ENCODE measurements around the gene ZBTB4.
A peak's percentile ranks its signal among the peaks of the same experiment; 100 is the strongest.

ZBTB4 gene

GRCh38 chr17:7415784-7416183, 63.6 kb downstream of the ZBTB4 start:
- peaks cover 8% of the 10 kb centered on the region for H3K4me1 ChIP-seq (ENCODE audit: control insufficient read depth, insufficient read depth, low read depth, low read length)
- no peak overlapping the region for H3K14ac ChIP-seq (ENCODE audit: low read length in 2 of 2)
- H3K36me3 ChIP-seq (ENCODE audit: control insufficient read depth in 1 of 2, insufficient read depth in 2 of 2, low read depth in 1 of 2, low read length in 2 of 2), result peaks cover 30 to 61% of the 10 kb centered on the region in 2 experiments
- H3K27ac ChIP-seq (ENCODE audit: low read length, poor library complexity, severe bottlenecking), result no peak overlapping the region
- H3K4me2 ChIP-seq (ENCODE audit: low read length, poor library complexity, severe bottlenecking), result no peak overlapping the region
- H2BK5ac ChIP-seq (ENCODE audit: low read depth, low read length, poor library complexity, severe bottlenecking), result no peak overlapping the region
- no peak overlapping the region for H3K18ac ChIP-seq (ENCODE audit: low read depth in 1 of 2, low read length in 2 of 2)
- WGBS, result 94% methylated on average over 23 of the region's 23 CpGs
- no peak overlapping the region for H3K9ac ChIP-seq (ENCODE audit: low read length)
- no peak overlapping the region for H2AFZ ChIP-seq (ENCODE audit: low read depth, low read length)
- H3K79me1 ChIP-seq (replicated peaks; ENCODE audit: low read length, poor library complexity, severe bottlenecking), result peaks cover 11% of the 10 kb centered on the region
- no peak for DNase-seq
- no peak overlapping the region for H3K23ac ChIP-seq (ENCODE audit: low read length in 2 of 2)
- H2BK15ac ChIP-seq (ENCODE audit: low read depth, poor library complexity, severe bottlenecking), result no peak overlapping the region
- no peak overlapping the region for H3K4ac ChIP-seq (ENCODE audit: low read depth in 1 of 2, low read length in 2 of 2)
- H2AK5ac ChIP-seq (ENCODE audit: low read length, severe bottlenecking), result no peak overlapping the region
- no peaks in the 10 kb centered on the region for H3K27me3 ChIP-seq (ENCODE audit: control insufficient read depth in 1 of 2, insufficient read depth in 1 of 2, low read length in 2 of 2)
- H4K91ac ChIP-seq (ENCODE audit: low read length), result no peak overlapping the region
- H3K4me3 ChIP-seq (ENCODE audit: insufficient read depth in 1 of 2, low read depth in 1 of 2, low read length in 2 of 2), result no peak overlapping the region
- H4K8ac ChIP-seq (ENCODE audit: low read length), result no peak overlapping the region
- H3K9me3 ChIP-seq (ENCODE audit: control insufficient read depth, low read length), result no peaks in the 10 kb centered on the region
- H2BK12ac ChIP-seq (ENCODE audit: low read length in 2 of 2), result no peak overlapping the region
- H2BK120ac ChIP-seq (ENCODE audit: low read depth, low read length), result no peak overlapping the region

DNA sequence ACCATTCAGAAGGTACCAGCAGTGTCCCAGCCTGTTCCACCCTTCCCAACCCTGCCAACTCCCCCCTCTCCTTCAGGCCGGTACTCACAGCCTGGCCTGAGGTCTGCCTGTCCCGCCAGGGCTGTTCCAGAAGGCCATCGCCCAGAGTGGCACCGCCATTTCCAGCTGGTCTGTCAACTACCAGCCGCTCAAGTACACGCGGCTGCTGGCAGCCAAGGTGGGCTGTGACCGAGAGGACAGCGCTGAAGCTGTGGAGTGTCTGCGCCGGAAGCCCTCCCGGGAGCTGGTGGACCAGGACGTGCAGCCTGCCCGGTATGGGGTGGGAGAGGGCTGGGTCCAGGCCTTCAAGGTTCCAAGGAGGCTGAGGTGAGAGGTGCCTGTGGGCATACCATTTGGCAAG, 64.6 kb downstream of the ZBTB4 start:
- 90% methylated on average over 14 of the region's 14 CpGs for WGBS
- peaks cover 8% of the 10 kb centered on the region for H3K4me1 ChIP-seq (ENCODE audit: control insufficient read depth, insufficient read depth, low read depth, low read length)
- no peak overlapping the region for H3K23ac ChIP-seq (ENCODE audit: low read length in 2 of 2)
- H3K9ac ChIP-seq (ENCODE audit: low read length), result no peak overlapping the region
- H3K4ac ChIP-seq (ENCODE audit: low read depth in 1 of 2, low read length in 2 of 2), result no peak overlapping the region
- H4K91ac ChIP-seq (ENCODE audit: low read length), result no peak overlapping the region
- no peak overlapping the region for H2BK5ac ChIP-seq (ENCODE audit: low read depth, low read length, poor library complexity, severe bottlenecking)
- no peak overlapping the region for H2AK5ac ChIP-seq (ENCODE audit: low read length, severe bottlenecking)
- H3K9me3 ChIP-seq (ENCODE audit: control insufficient read depth, low read length), result no peaks in the 10 kb centered on the region
- H2BK120ac ChIP-seq (ENCODE audit: low read depth, low read length), result no peak overlapping the region
- H4K8ac ChIP-seq (ENCODE audit: low read length), result no peak overlapping the region
- peaks cover 16% of the 10 kb centered on the region for H3K79me1 ChIP-seq (replicated peaks; ENCODE audit: low read length, poor library complexity, severe bottlenecking)
- H3K4me3 ChIP-seq (ENCODE audit: insufficient read depth in 1 of 2, low read depth in 1 of 2, low read length in 2 of 2), result no peak overlapping the region
- peaks cover 39 to 71% of the 10 kb centered on the region in 2 experiments for H3K36me3 ChIP-seq (ENCODE audit: control insufficient read depth in 1 of 2, insufficient read depth in 2 of 2, low read depth in 1 of 2, low read length in 2 of 2)
- H2BK12ac ChIP-seq (ENCODE audit: low read length in 2 of 2), result no peak overlapping the region
- H3K18ac ChIP-seq (ENCODE audit: low read depth in 1 of 2, low read length in 2 of 2), result no peak overlapping the region
- no peak overlapping the region for H3K14ac ChIP-seq (ENCODE audit: low read length in 2 of 2)
- no peak overlapping the region for H2AFZ ChIP-seq (ENCODE audit: low read depth, low read length)
- no peak overlapping the region for H3K4me2 ChIP-seq (ENCODE audit: low read length, poor library complexity, severe bottlenecking)
- no peak overlapping the region for H3K27ac ChIP-seq (ENCODE audit: low read length, poor library complexity, severe bottlenecking)
- no peak overlapping the region for H2BK15ac ChIP-seq (ENCODE audit: low read depth, poor library complexity, severe bottlenecking)
- H3K27me3 ChIP-seq (ENCODE audit: control insufficient read depth in 1 of 2, insufficient read depth in 1 of 2, low read length in 2 of 2), result no peaks in the 10 kb centered on the region
- no peak for DNase-seq

DNA sequence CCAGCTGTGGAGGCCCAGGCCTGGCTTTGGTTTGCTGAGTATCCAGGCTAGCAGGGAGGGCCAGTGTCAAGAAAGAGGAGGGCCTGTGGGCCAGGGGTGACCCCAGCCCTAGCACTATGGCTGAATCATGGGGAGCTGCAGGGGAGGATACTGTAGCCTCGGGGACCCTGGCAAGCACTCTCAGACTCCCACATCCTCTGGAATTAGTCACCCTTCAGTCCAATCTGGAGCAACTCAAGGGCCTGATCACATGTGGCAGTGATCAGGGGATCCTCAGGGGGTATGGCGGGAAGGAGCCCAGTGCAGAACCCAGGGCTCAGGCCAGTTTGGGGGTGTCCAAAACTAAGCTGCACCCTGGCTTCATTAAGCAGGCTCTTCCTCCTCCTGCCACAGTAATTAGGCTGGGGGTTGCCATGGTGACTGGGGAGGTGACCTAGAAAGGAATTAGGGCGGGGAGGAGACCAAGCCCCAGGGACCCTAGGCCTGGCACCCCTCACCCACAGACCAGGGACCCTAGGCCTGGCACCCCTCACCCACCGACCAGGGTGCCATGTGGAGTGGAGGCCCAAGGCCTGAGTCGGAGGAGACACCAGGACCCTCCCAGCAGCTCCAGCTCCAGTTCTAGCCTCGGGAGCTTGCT, 66.0 kb downstream of the ZBTB4 start:
- Histone ChIP-seq H2BK120ac (ENCODE audit: low read depth, low read length) (no peak overlapping the region), H3K14ac (ENCODE audit: low read length in 2 of 2) (no peak overlapping the region), H3K4me1 (ENCODE audit: control insufficient read depth, insufficient read depth, low read depth, low read length) (peaks cover 8% of the 10 kb centered on the region), H2BK5ac (ENCODE audit: low read depth, low read length, poor library complexity, severe bottlenecking) (no peak overlapping the region), H3K9ac (ENCODE audit: low read length) (peak overlapping the region; percentile 65), H3K27me3 (ENCODE audit: control insufficient read depth in 1 of 2, insufficient read depth in 1 of 2, low read length in 2 of 2) (no peaks in the 10 kb centered on the region), H3K18ac (ENCODE audit: low read depth in 1 of 2, low read length in 2 of 2) (no peak overlapping the region), H3K27ac (ENCODE audit: low read length, poor library complexity, severe bottlenecking) (no peak overlapping the region), H3K4me2 (ENCODE audit: low read length, poor library complexity, severe bottlenecking) (no peak overlapping the region), H4K8ac (ENCODE audit: low read length) (no peak overlapping the region), H3K36me3 (ENCODE audit: control insufficient read depth in 1 of 2, insufficient read depth in 2 of 2, low read depth in 1 of 2, low read length in 2 of 2) (peaks cover 53 to 79% of the 10 kb centered on the region in 2 experiments), H3K79me1 (replicated peaks; ENCODE audit: low read length, poor library complexity, severe bottlenecking) (peaks cover 16% of the 10 kb centered on the region), H4K91ac (ENCODE audit: low read length) (no peak overlapping the region), H3K4me3 (ENCODE audit: insufficient read depth in 1 of 2, low read depth in 1 of 2, low read length in 2 of 2) (peak overlapping the region in 1 of 2 experiments; percentile 23), H3K4ac (ENCODE audit: low read depth in 1 of 2, low read length in 2 of 2) (no peak overlapping the region), H2BK15ac (ENCODE audit: low read depth, poor library complexity, severe bottlenecking) (no peak overlapping the region), H3K9me3 (ENCODE audit: control insufficient read depth, low read length) (no peaks in the 10 kb centered on the region), H2AK5ac (ENCODE audit: low read length, severe bottlenecking) (no peak overlapping the region), H3K23ac (ENCODE audit: low read length in 2 of 2) (no peak overlapping the region), H2AFZ (ENCODE audit: low read depth, low read length) (no peak overlapping the region), H2BK12ac (ENCODE audit: low read length in 2 of 2) (no peak overlapping the region)
- WGBS, result 84% methylated on average over 6 of the region's 6 CpGs
- DNase-seq, result no peak

- no peak overlapping the region for H3K4me3 ChIP-seq (ENCODE audit: insufficient read depth in 1 of 2, low read depth in 1 of 2, low read length in 2 of 2)
- H3K9ac ChIP-seq (ENCODE audit: low read length), result no peak overlapping the region
- no peak overlapping the region for H3K4me2 ChIP-seq (ENCODE audit: low read length, poor library complexity, severe bottlenecking)
- no peak for DNase-seq
- H3K4ac ChIP-seq (ENCODE audit: low read depth in 1 of 2, low read length in 2 of 2), result no peak overlapping the region
- peaks cover 20% of the 10 kb centered on the region for H3K79me1 ChIP-seq (replicated peaks; ENCODE audit: low read length, poor library complexity, severe bottlenecking)
- no peak overlapping the region for H2BK5ac ChIP-seq (ENCODE audit: low read depth, low read length, poor library complexity, severe bottlenecking)
- no peak overlapping the region for H3K23ac ChIP-seq (ENCODE audit: low read length in 2 of 2)
- H2BK15ac ChIP-seq (ENCODE audit: low read depth, poor library complexity, severe bottlenecking), result no peak overlapping the region
- H4K91ac ChIP-seq (ENCODE audit: low read length), result no peak overlapping the region
- no peak overlapping the region for H3K27ac ChIP-seq (ENCODE audit: low read length, poor library complexity, severe bottlenecking)
- no peak overlapping the region for H2AK5ac ChIP-seq (ENCODE audit: low read length, severe bottlenecking)
- no peak overlapping the region for H2BK12ac ChIP-seq (ENCODE audit: low read length in 2 of 2)
- H4K8ac ChIP-seq (ENCODE audit: low read length), result no peak overlapping the region
- H3K27me3 ChIP-seq (ENCODE audit: control insufficient read depth in 1 of 2, insufficient read depth in 1 of 2, low read length in 2 of 2), result no peaks in the 10 kb centered on the region
- peaks cover 13% of the 10 kb centered on the region for H3K4me1 ChIP-seq (ENCODE audit: control insufficient read depth, insufficient read depth, low read depth, low read length)
- no peak overlapping the region for H2AFZ ChIP-seq (ENCODE audit: low read depth, low read length)
- no peak overlapping the region for H2BK120ac ChIP-seq (ENCODE audit: low read depth, low read length)
- no peak overlapping the region for H3K18ac ChIP-seq (ENCODE audit: low read depth in 1 of 2, low read length in 2 of 2)
- 96% methylated on average over 8 of the region's 8 CpGs for WGBS
- no peaks in the 10 kb centered on the region for H3K9me3 ChIP-seq (ENCODE audit: control insufficient read depth, low read length)
- H3K36me3 ChIP-seq (ENCODE audit: control insufficient read depth in 1 of 2, insufficient read depth in 2 of 2, low read depth in 1 of 2, low read length in 2 of 2), result peaks cover 44 to 63% of the 10 kb centered on the region in 2 experiments
- H3K14ac ChIP-seq (ENCODE audit: low read length in 2 of 2), result no peak overlapping the region
Measured at GRCh38 chr17:7411427-7411750, 68.0 kb downstream of the ZBTB4 start.
